ENCODE results near the gene CENPP.

The CENPP gene

DNA sequence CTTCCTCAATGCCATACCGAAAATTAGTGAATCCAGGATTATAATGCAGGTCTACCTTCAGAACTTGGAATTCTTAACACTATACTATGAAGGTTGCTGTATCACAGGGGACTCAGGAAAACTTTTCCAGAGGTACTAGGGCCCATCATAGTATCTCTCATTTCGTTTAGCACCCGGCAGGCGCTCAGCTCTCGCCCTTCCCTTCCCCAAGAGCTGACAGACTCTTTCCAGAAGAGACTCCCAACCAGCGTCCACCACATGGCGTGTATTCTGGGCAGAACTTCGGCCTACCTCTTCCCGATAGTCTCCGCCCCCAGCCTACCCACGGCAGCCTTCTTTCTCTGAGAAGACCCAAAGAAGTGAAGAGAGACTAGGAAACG, 874 bp upstream of the CENPP start:
- no peak for DNase-seq (ENCODE audit: extremely low spot score)
- ChIA-PET CTCF (interaction anchor here (1.0 to 3.4 kb wide), 3 partner anchors 9 to 187 kb away, joined by 3 to 15 read pairs (median 5); no protein-coding TSS in a partner anchor), POLR2A (no interaction called here)
- TF ChIP-seq, protein P1, sequence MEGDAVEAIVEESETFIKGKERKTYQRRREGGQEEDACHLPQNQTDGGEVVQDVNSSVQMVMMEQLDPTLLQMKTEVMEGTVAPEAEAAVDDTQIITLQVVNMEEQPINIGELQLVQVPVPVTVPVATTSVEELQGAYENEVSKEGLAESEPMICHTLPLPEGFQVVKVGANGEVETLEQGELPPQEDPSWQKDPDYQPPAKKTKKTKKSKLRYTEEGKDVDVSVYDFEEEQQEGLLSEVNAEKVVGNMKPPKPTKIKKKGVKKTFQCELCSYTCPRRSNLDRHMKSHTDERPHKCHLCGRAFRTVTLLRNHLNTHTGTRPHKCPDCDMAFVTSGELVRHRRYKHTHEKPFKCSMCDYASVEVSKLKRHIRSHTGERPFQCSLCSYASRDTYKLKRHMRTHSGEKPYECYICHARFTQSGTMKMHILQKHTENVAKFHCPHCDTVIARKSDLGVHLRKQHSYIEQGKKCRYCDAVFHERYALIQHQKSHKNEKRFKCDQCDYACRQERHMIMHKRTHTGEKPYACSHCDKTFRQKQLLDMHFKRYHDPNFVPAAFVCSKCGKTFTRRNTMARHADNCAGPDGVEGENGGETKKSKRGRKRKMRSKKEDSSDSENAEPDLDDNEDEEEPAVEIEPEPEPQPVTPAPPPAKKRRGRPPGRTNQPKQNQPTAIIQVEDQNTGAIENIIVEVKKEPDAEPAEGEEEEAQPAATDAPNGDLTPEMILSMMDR (IDR thresholded peaks at IDR 0.05; ENCODE audit: control extremely low read depth, extremely low read depth, low read depth, missing control alignments) = no peak

DNA sequence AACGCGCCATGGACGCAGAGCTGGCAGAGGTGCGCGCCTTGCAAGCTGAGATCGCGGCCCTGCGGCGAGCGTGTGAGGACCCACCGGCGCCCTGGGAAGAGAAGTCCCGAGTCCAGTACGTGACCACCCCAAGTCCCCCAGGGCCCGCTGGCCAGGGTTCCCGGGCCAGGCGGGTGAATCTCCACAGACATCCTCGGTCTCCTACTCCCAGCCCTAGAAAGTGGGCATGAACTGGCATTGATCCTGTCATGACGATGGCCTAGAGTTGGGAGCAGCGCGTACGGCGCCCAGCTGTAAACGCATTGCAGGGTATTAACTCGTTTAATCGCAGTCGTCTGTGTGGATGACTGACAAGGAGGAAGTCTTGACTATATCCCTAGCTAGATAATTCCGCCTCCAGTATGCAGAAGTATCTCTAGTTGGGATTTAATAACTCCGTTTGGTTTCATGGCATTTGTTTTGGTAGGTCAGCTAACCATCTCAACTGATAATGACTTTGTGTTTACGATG, 293 bp downstream of the CENPP start:
- ChIA-PET CTCF (interaction anchor here (0.8 to 3.4 kb wide), 13 partner anchors 7 to 465 kb away, joined by 3 to 15 read pairs (median 4); no protein-coding TSS in a partner anchor), POLR2A (interaction anchor here (0.8 to 1.6 kb wide), 2 partner anchors 9 to 344 kb away, joined by 3 to 6 read pairs; partner anchors contain the start of gene IPPK)
- TF ChIP-seq, protein P1 (IDR thresholded peaks at IDR 0.05; ENCODE audit: control extremely low read depth, extremely low read depth, low read depth, missing control alignments) = no peak
- no peak for DNase-seq (ENCODE audit: extremely low spot score)

DNA sequence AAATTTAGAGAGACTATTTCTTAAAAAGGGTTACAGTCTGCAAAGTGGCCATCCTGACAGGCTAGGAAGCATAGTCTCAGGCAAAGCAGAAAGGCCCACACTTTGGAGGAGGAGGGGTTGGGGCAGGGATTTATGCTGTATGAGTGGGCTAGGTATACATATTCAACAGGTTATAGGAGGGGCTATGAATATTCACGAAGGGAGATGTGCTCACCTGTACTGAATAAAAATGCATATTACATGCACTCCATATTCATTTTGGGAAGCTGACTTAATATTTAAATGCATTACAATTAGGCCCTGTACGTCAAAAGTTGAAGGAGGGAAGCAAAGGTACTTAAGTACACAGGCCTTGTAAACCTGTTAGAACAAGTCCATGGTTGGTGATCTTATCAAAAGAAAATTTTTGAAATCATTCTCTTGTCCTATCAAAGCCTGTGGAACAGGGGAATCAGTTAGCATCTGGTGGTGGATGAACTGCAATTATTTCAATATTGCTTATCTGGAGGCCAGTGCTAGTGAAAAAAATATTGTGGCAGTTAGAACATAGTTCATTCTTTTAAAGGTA, 1.6 kb downstream of the CENPP start:
- no peak for DNase-seq (ENCODE audit: extremely low spot score)
- ChIA-PET POLR2A (no interaction called here), CTCF (interaction anchor here (1.6 to 2.1 kb wide), 4 partner anchors 27 to 464 kb away, joined by 4 to 12 read pairs (median 6); no protein-coding TSS in a partner anchor)
- TF ChIP-seq, protein P1 (IDR thresholded peaks at IDR 0.05; ENCODE audit: control extremely low read depth, extremely low read depth, low read depth, missing control alignments) = no peak

DNA sequence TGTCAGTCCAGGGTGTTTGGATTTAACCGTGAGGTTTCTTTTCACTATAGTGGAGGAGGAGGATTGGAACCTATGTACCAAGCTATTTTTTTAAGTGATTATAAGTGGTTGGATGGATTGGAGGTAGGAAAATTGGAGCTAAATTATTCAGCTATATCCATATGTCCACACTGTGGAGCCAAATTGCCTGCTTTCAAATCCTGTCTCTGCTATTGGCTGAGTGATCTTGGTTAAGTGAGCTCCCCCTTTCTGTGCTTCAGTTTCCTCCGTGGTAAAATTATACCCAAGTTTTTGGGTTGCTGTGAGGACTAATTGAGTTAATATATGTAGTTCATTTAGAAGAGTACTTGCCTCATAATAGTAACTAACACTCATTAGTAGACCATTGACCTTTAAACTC, 2.5 kb downstream of the CENPP start:
- ChIA-PET CTCF (interaction anchor here (0.7 to 1.7 kb wide), 10 partner anchors 8 to 463 kb away, joined by 3 to 16 read pairs (median 3); no protein-coding TSS in a partner anchor), POLR2A (no interaction called here)
- TF ChIP-seq, protein P1 (IDR thresholded peaks at IDR 0.05; ENCODE audit: control extremely low read depth, extremely low read depth, low read depth, missing control alignments) = peak; percentile 9
- DNase-seq (ENCODE audit: extremely low spot score) = peak; percentile 26

DNA sequence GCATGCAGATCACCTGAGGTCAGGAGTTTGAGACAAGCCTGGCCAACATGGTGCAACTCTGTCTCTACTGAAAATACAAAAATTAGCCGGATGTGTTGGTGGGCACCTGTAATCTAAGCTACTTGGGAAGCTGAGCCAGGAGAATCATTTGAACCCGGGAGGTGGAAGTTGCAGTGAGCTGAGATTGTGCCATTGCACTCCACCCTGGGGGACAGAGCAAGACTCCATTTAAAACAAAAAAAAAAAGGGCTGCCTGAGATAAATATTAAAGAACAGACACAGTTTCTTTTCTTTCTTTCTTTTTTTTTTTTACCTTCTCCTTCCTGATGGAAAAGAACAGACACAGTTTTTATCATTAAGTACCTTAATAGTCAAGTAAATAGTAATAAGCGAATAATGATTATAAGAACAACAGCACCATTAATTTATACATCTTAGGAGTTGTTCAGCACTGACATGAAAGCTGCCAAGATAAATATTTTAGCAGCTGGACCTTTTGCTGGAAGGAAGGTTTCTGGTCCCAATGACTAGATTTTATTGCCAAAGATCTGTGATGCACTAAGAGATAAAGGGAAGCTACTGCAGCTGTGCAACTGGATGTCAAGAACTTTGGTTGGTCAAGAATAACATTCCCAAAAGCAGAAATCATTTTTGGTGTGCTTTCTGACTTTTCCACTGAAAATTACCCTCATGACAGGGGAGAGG, 7.0 kb downstream of the CENPP start:
- TF ChIP-seq, protein P1 (IDR thresholded peaks at IDR 0.05; ENCODE audit: control extremely low read depth, extremely low read depth, low read depth, missing control alignments) = no peak
- DNase-seq (ENCODE audit: extremely low spot score) = no peak
- ChIA-PET CTCF (interaction anchor here (3.0 kb wide), 1 partner anchor 8 kb away, joined by 15 read pairs; the partner anchor contains the start of genes CENPP and NOL8), POLR2A (no interaction called here)

DNA sequence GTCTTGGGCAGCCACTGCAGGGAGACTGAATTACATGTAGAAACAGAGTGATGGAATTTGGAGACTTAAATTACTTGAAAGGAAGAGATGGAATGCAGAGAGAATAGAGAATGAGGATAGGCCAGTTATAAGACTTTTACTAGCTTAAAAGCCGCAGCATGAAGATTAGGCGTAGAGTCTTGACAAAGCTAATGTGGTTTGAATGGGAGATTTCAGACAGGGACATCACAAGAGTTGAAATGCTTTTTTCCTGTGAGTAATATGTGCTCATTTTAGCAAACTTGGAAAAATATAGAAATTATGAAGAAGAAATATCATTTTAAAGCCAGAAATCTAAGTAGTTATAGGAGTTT, 7.5 kb downstream of the CENPP start:
- TF ChIP-seq, protein P1 (IDR thresholded peaks at IDR 0.05; ENCODE audit: control extremely low read depth, extremely low read depth, low read depth, missing control alignments) = no peak
- ChIA-PET POLR2A (no interaction called here), CTCF (interaction anchor here (3.0 kb wide), 1 partner anchor 8 kb away, joined by 15 read pairs; the partner anchor contains the start of genes CENPP and NOL8)
- DNase-seq (ENCODE audit: extremely low spot score) = no peak
